Measurements from ENCODE around the gene FAM81A. TPM values are rescaled to one million over a fixed set of nuclear protein-coding genes. Genes with fewer than 3 reads are reported as not detected.
"Not testable (repeated sequence)": the region's sequence is repeated elsewhere in the genome, so short reads cannot be mapped to it uniquely, and the experiment has no call there.

The FAM81A gene
- total RNA-seq, 4 donors from 2014 or later, result 0.27 to 14.3 (median 2.4) TPM

DNA sequence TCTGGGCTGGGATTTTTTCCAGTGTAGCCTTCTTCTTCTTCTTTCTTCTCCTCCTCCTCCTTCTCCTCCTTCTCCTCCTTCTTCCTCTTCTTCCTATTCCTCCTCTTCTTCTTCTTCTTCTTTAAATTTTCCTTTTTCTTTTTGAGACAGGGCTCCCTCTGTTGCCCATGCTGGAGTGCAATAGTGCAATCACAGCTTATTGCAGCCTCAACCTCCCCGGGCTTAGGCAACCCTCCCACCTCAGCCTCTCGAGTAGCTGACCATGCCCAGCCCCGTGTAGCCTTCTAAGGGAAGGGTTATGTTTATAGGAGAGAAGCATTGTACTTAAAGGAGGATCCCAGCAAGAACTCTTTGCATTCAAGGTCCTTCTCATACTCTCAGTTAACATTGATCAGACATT lies 41.3 kb upstream of the FAM81A start:
- no peaks in the 10 kb centered on the region for H3K36me3 ChIP-seq
- no peak for DNase-seq
- no peaks in the 10 kb centered on the region for H3K27me3 ChIP-seq
- no peaks in the 10 kb centered on the region for H3K9me3 ChIP-seq
- no peak for TF ChIP-seq POLR2A (IDR thresholded peaks at IDR 0.05)
- TF ChIP-seq CTCF (IDR thresholded peaks at IDR 0.05), result no peak
- no peak overlapping the region for H3K4me3 ChIP-seq (replicated peaks in 1 of 3)
- H3K4me1 ChIP-seq, result peaks cover 0 to 8% of the 10 kb centered on the region in 2 donors
- intact Hi-C loops (cut with DNase I), result no loop called here
- no peak overlapping the region for H3K27ac ChIP-seq
- WGBS, 2 donors, result 40 to 41% methylated on average over 3 of the region's 3 CpGs

- intact Hi-C loops (cut with DNase I), result no loop called here
These were observed 39.8 kb upstream of the FAM81A start for GRCh38 chr15:59398220-59398619.

DNA sequence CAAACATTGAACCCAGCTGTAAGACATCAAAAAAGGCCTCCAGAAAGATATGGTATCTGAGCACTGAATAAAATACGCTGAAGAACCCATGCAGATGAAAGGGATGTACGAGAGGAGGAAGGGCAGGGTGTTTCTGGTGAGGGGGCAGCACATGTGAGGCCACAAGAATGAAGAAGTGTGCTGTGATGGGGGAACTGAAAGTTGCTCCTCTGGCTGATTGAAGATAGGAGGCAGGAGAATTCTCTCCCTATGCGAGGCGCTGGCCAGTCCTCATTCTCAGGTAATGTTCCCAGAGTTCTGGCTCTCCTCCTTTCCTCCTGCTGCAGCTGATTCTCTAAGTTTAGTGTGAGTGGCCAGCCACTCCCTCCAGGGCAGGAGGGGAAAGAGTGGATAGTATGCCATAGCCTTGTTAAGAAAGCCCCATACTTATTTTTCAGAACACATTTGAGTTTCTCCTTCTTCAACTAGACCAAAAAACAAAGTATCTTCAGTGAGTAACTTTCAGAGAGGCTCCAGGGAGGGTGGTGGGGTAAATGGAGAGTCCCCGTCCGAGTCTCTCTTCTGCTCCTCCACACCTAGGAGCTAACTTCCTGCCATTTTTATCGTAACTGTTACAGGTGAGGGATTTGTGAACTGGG lies 38.4 kb upstream of the FAM81A start:
- H3K4me3 ChIP-seq (replicated peaks in 1 of 3), result no peak overlapping the region
- H3K27ac ChIP-seq, result no peak overlapping the region
- no peaks in the 10 kb centered on the region for H3K36me3 ChIP-seq
- WGBS, 2 donors, result 44 to 62% methylated on average over 7 of the region's 7 CpGs
- H3K9me3 ChIP-seq, result no peaks in the 10 kb centered on the region
- TF ChIP-seq CTCF (IDR thresholded peaks at IDR 0.05), result no peak
- TF ChIP-seq POLR2A (IDR thresholded peaks at IDR 0.05), result no peak
- DNase-seq, result no peak
- intact Hi-C loops (cut with DNase I), result no loop called here
- no peaks in the 10 kb centered on the region for H3K27me3 ChIP-seq
- peaks cover 0 to 8% of the 10 kb centered on the region in 2 donors for H3K4me1 ChIP-seq

More at GRCh38 chr15:59398220-59398619, 39.8 kb upstream of the FAM81A start:
- peaks cover 0 to 8% of the 10 kb centered on the region in 2 donors for H3K4me1 ChIP-seq
- no peaks in the 10 kb centered on the region for H3K9me3 ChIP-seq
- no peak overlapping the region for H3K4me3 ChIP-seq (replicated peaks in 1 of 3)
- no peaks in the 10 kb centered on the region for H3K36me3 ChIP-seq
- 79 to 86% methylated on average over 1 of the region's 1 CpG for WGBS, 2 donors
- DNase-seq, result no peak
- no peak overlapping the region for H3K27ac ChIP-seq
- H3K27me3 ChIP-seq, result no peaks in the 10 kb centered on the region
- TF ChIP-seq POLR2A (IDR thresholded peaks at IDR 0.05) (no peak), CTCF (IDR thresholded peaks at IDR 0.05) (no peak)

DNA sequence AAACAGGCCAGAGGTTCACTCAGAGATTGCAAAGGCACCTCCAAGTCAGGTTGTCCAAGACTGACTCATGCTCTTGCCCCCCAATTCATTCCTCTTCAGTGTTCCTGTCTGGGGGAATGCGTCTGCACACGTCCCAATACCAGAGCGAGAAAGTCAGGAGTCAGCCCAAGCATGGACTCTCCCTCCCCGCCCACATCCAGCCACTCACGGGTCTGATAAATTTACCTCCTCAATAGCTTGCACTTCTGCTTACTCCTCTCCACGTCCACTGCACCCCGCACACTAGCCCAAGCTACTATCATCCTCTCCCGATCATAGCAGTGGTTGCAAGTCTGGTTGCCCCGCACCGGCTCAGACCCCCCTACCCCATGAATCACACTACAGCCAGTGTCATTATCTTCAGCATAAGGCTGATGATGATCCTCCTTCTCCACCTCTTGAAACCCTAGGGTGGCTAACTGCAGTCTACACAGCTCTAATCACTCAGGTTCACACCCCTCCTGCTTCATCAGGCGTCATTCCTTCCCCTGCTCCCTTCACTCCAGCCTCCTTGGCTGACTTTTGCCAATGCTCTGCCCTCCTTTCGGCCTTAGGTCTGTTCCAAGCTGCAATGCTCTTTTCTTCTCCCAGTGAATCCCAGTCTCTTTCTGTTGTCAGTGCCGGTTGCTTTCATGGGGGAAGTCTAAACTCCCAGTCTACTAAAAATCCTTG lies 37.7 kb upstream of the FAM81A start:
- H3K27ac ChIP-seq, result no peak overlapping the region
- H3K4me1 ChIP-seq, result peaks cover 0 to 8% of the 10 kb centered on the region in 2 donors
- DNase-seq, result peak in 1 of 2 donors; percentile 11
- 75 to 78% methylated on average over 13 of the region's 13 CpGs for WGBS, 2 donors
- intact Hi-C loops (cut with DNase I), result no loop called here
- H3K36me3 ChIP-seq, result no peaks in the 10 kb centered on the region
- H3K9me3 ChIP-seq, result no peaks in the 10 kb centered on the region
- TF ChIP-seq CTCF (IDR thresholded peaks at IDR 0.05), result no peak
- TF ChIP-seq POLR2A (IDR thresholded peaks at IDR 0.05), result no peak
- H3K4me3 ChIP-seq (replicated peaks in 1 of 3), result no peak overlapping the region
- H3K27me3 ChIP-seq, result no peaks in the 10 kb centered on the region

DNA sequence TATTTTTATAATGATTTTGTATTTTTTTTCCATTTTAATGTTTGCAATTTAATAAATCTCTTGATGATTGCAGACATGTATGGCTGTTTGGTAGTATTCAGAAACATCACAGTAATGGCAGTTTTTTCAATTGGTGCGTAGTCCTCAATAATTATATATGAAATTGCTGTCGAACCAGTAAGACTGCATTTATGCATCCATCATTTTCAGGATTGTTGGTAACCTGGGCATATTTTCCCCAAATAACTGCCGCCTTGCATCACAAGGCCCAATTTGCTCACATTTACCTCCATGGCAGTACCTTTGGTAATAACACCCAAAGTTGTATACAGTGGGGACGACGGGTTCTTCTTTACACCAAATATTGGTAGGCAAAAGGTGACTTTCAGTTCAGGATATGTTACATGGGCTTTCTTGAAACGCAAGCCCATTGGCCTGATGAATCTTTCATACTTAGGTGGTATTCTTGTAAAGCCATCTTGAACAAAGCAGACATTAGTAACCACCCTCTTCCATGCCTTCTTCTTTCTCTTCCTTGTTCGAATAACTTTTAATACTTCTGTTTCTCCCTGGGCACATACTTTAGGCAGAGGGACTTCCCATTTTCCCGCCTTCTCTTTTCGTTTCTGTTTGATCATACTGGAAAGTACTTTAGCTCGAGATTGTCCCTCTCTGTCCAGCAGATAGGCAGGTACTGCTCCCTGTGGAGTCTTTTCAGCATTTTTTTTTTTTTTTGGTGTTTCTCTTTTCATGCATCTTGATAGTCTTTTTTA lies 36.7 kb upstream of the FAM81A start:
- WGBS, 2 donors, result 83 to 88% methylated on average over 10 of the region's 10 CpGs
- H3K9me3 ChIP-seq; intact Hi-C loops (cut with DNase I); H3K4me1 ChIP-seq; H3K27me3 ChIP-seq; DNase-seq; H3K27ac ChIP-seq; H3K4me3 ChIP-seq (replicated peaks in 1 of 3); H3K36me3 ChIP-seq: not testable (repeated sequence)

Data from thyroid gland (tissue), 4 donors.